ENCODE results near the gene CD84.

DNA sequence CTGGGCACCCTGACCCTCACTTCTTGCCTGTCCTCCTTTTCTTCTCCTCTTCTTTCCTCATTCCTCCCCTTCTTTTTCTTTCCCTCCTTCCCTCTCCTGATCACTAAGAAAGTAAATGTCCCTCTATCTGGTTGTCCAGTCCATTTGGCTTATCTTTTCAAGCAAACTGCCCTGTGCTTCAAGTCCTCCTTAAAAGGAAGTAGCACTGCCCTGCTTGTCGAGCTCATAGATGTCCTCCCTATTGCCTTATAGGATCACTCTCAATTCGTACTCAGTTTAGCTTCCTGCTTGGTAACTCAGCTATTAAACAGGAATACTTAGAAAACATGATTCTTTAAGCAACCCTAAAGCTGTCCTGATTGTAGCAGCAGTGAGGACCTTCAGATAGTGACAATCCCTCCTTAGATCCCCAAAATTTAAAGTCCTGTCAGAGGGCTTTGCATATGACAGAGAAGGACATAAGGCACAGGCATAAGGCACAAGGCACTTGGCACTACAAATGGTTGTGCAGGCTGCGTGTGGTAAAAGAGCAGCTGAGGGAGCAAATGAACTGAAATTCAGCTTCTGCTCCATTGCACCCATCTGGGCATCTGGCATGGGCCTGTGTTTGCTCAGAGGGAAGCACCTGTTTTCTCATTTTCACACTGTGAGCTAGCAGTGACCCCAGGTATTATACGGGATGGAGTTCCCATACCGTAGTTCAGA lies 30.2 kb downstream of the CD84 start:
- TF ChIP-seq, protein P1, sequence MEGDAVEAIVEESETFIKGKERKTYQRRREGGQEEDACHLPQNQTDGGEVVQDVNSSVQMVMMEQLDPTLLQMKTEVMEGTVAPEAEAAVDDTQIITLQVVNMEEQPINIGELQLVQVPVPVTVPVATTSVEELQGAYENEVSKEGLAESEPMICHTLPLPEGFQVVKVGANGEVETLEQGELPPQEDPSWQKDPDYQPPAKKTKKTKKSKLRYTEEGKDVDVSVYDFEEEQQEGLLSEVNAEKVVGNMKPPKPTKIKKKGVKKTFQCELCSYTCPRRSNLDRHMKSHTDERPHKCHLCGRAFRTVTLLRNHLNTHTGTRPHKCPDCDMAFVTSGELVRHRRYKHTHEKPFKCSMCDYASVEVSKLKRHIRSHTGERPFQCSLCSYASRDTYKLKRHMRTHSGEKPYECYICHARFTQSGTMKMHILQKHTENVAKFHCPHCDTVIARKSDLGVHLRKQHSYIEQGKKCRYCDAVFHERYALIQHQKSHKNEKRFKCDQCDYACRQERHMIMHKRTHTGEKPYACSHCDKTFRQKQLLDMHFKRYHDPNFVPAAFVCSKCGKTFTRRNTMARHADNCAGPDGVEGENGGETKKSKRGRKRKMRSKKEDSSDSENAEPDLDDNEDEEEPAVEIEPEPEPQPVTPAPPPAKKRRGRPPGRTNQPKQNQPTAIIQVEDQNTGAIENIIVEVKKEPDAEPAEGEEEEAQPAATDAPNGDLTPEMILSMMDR (IDR thresholded peaks at IDR 0.05): no peak
- TF ChIP-seq POLR2A (IDR thresholded peaks at IDR 0.05): no peak
